ENCODE data around the gene KDM5A.

The KDM5A gene

GRCh38 chr12:271161-271560 lies 118.0 kb downstream of the KDM5A start:
- no CpG with 5 or more reads among the region's 4 CpGs for WGBS (ENCODE audit: extremely low coverage, insufficient coverage, insufficient read length)
- H3K27ac ChIP-seq (ENCODE audit: low read depth, low read length) = no peak overlapping the region
- H3K18ac ChIP-seq (ENCODE audit: low read length) = no peak overlapping the region
- no peak for DNase-seq
- no peaks in the 10 kb centered on the region for H3K79me2 ChIP-seq (ENCODE audit: control insufficient read depth, insufficient read depth, low read length, poor library complexity)
- no peak overlapping the region for H2BK5ac ChIP-seq (ENCODE audit: low read depth, low read length, poor library complexity)
- no peaks in the 10 kb centered on the region for H3K4me1 ChIP-seq (ENCODE audit: control insufficient read depth in 1 of 2, insufficient read depth in 2 of 2, low read length in 2 of 2)
- no peak overlapping the region for H3K9ac ChIP-seq (ENCODE audit: low read length)
- H2AK5ac ChIP-seq (ENCODE audit: low read length) = no peak overlapping the region
- no peak overlapping the region for H4K12ac ChIP-seq (ENCODE audit: low read depth, low read length)
- H3K4me2 ChIP-seq (ENCODE audit: low read length) = no peak overlapping the region
- no peak overlapping the region for H2BK120ac ChIP-seq (ENCODE audit: insufficient read depth, low read length, poor library complexity)
- H3K14ac ChIP-seq (ENCODE audit: low read length) = no peak overlapping the region
- no peak overlapping the region for H4K91ac ChIP-seq (ENCODE audit: low read depth, low read length)
- H2AFZ ChIP-seq (ENCODE audit: insufficient read depth, low read length, poor library complexity) = no peak overlapping the region
- no peak overlapping the region for H4K8ac ChIP-seq (ENCODE audit: low read depth, low read length)
- H3K27me3 ChIP-seq (ENCODE audit: insufficient read depth, low read length) = peaks cover 2% of the 10 kb centered on the region
- no peaks in the 10 kb centered on the region for H3K36me3 ChIP-seq (ENCODE audit: control insufficient read depth in 1 of 2, insufficient read depth in 2 of 2, low read length in 2 of 2)
- H3K9me3 ChIP-seq (ENCODE audit: insufficient read depth, low read depth, low read length) = no peaks in the 10 kb centered on the region
- no peak overlapping the region for H2BK12ac ChIP-seq (ENCODE audit: low read length)
- no peak overlapping the region for H3K4me3 ChIP-seq (ENCODE audit: low read depth, low read length)
- no peaks in the 10 kb centered on the region for H3K79me1 ChIP-seq (ENCODE audit: low read length)
- no peak overlapping the region for H3K23ac ChIP-seq (ENCODE audit: low read length)
- H3K4ac ChIP-seq (ENCODE audit: low read depth, low read length) = no peak overlapping the region

GRCh38 chr12:269191-269590 lies 119.9 kb downstream of the KDM5A start:
- no peak overlapping the region for H2BK120ac ChIP-seq (ENCODE audit: insufficient read depth, low read length, poor library complexity)
- H3K9me3 ChIP-seq (ENCODE audit: insufficient read depth, low read depth, low read length) = no peaks in the 10 kb centered on the region
- H2BK5ac ChIP-seq (ENCODE audit: low read depth, low read length, poor library complexity) = no peak overlapping the region
- no CpG with 5 or more reads among the region's 3 CpGs for WGBS (ENCODE audit: extremely low coverage, insufficient coverage, insufficient read length)
- H3K18ac ChIP-seq (ENCODE audit: low read length) = no peak overlapping the region
- H3K4me1 ChIP-seq (ENCODE audit: control insufficient read depth in 1 of 2, insufficient read depth in 2 of 2, low read length in 2 of 2) = no peaks in the 10 kb centered on the region
- H3K9ac ChIP-seq (ENCODE audit: low read length) = no peak overlapping the region
- H2AK5ac ChIP-seq (ENCODE audit: low read length) = no peak overlapping the region
- H3K79me1 ChIP-seq (ENCODE audit: low read length) = no peaks in the 10 kb centered on the region
- H2BK12ac ChIP-seq (ENCODE audit: low read length) = no peak overlapping the region
- no peak overlapping the region for H2AFZ ChIP-seq (ENCODE audit: insufficient read depth, low read length, poor library complexity)
- no peak overlapping the region for H3K27ac ChIP-seq (ENCODE audit: low read depth, low read length)
- no peak overlapping the region for H3K14ac ChIP-seq (ENCODE audit: low read length)
- no peak overlapping the region for H3K4me3 ChIP-seq (ENCODE audit: low read depth, low read length)
- H4K12ac ChIP-seq (ENCODE audit: low read depth, low read length) = no peak overlapping the region
- H3K4me2 ChIP-seq (ENCODE audit: low read length) = no peak overlapping the region
- H4K91ac ChIP-seq (ENCODE audit: low read depth, low read length) = no peak overlapping the region
- no peak overlapping the region for H3K4ac ChIP-seq (ENCODE audit: low read depth, low read length)
- no peak for DNase-seq
- no peaks in the 10 kb centered on the region for H3K79me2 ChIP-seq (ENCODE audit: control insufficient read depth, insufficient read depth, low read length, poor library complexity)
- no peak overlapping the region for H3K23ac ChIP-seq (ENCODE audit: low read length)
- H4K8ac ChIP-seq (ENCODE audit: low read depth, low read length) = no peak overlapping the region
- H3K27me3 ChIP-seq (ENCODE audit: insufficient read depth, low read length) = peaks cover 2% of the 10 kb centered on the region
- H3K36me3 ChIP-seq (ENCODE audit: control insufficient read depth in 1 of 2, insufficient read depth in 2 of 2, low read length in 2 of 2) = no peaks in the 10 kb centered on the region

GRCh38 chr12:268483-268840 lies 120.7 kb downstream of the KDM5A start:
- Histone ChIP-seq H3K79me2 (ENCODE audit: control insufficient read depth, insufficient read depth, low read length, poor library complexity) (no peaks in the 10 kb centered on the region), H3K27ac (ENCODE audit: low read depth, low read length) (no peak overlapping the region), H3K4me3 (ENCODE audit: low read depth, low read length) (no peak overlapping the region), H3K36me3 (ENCODE audit: control insufficient read depth in 1 of 2, insufficient read depth in 2 of 2, low read length in 2 of 2) (no peaks in the 10 kb centered on the region), H4K8ac (ENCODE audit: low read depth, low read length) (no peak overlapping the region), H2BK12ac (ENCODE audit: low read length) (no peak overlapping the region), H3K9ac (ENCODE audit: low read length) (no peak overlapping the region), H3K4ac (ENCODE audit: low read depth, low read length) (no peak overlapping the region), H4K12ac (ENCODE audit: low read depth, low read length) (no peak overlapping the region), H2AFZ (ENCODE audit: insufficient read depth, low read length, poor library complexity) (no peak overlapping the region), H2BK5ac (ENCODE audit: low read depth, low read length, poor library complexity) (no peak overlapping the region), H2AK5ac (ENCODE audit: low read length) (no peak overlapping the region), H3K4me2 (ENCODE audit: low read length) (no peak overlapping the region), H3K14ac (ENCODE audit: low read length) (no peak overlapping the region), H3K4me1 (ENCODE audit: control insufficient read depth in 1 of 2, insufficient read depth in 2 of 2, low read length in 2 of 2) (peaks cover 0 to 2% of the 10 kb centered on the region in 2 experiments), H3K9me3 (ENCODE audit: insufficient read depth, low read depth, low read length) (no peaks in the 10 kb centered on the region), H4K91ac (ENCODE audit: low read depth, low read length) (no peak overlapping the region), H3K27me3 (ENCODE audit: insufficient read depth, low read length) (peaks cover 2% of the 10 kb centered on the region), H2BK120ac (ENCODE audit: insufficient read depth, low read length, poor library complexity) (no peak overlapping the region), H3K79me1 (ENCODE audit: low read length) (no peaks in the 10 kb centered on the region), H3K23ac (ENCODE audit: low read length) (no peak overlapping the region), H3K18ac (ENCODE audit: low read length) (no peak overlapping the region)
- no CpG with 5 or more reads among the region's 7 CpGs for WGBS (ENCODE audit: extremely low coverage, insufficient coverage, insufficient read length)
- DNase-seq = no peak

- Histone ChIP-seq H3K14ac (ENCODE audit: low read length) (no peak overlapping the region), H3K18ac (ENCODE audit: low read length) (no peak overlapping the region), H2BK12ac (ENCODE audit: low read length) (no peak overlapping the region), H3K27me3 (ENCODE audit: insufficient read depth, low read length) (peaks cover 2% of the 10 kb centered on the region), H4K8ac (ENCODE audit: low read depth, low read length) (no peak overlapping the region), H4K91ac (ENCODE audit: low read depth, low read length) (no peak overlapping the region), H4K12ac (ENCODE audit: low read depth, low read length) (no peak overlapping the region), H2BK5ac (ENCODE audit: low read depth, low read length, poor library complexity) (no peak overlapping the region), H3K9ac (ENCODE audit: low read length) (no peak overlapping the region), H2AFZ (ENCODE audit: insufficient read depth, low read length, poor library complexity) (no peak overlapping the region), H3K4me2 (ENCODE audit: low read length) (no peak overlapping the region), H3K36me3 (ENCODE audit: control insufficient read depth in 1 of 2, insufficient read depth in 2 of 2, low read length in 2 of 2) (no peaks in the 10 kb centered on the region), H2BK120ac (ENCODE audit: insufficient read depth, low read length, poor library complexity) (no peak overlapping the region), H3K4me1 (ENCODE audit: control insufficient read depth in 1 of 2, insufficient read depth in 2 of 2, low read length in 2 of 2) (peaks cover 0 to 4% of the 10 kb centered on the region in 2 experiments), H3K4ac (ENCODE audit: low read depth, low read length) (no peak overlapping the region), H3K9me3 (ENCODE audit: insufficient read depth, low read depth, low read length) (no peaks in the 10 kb centered on the region), H3K23ac (ENCODE audit: low read length) (no peak overlapping the region), H3K79me1 (ENCODE audit: low read length) (no peaks in the 10 kb centered on the region), H3K27ac (ENCODE audit: low read depth, low read length) (no peak overlapping the region), H3K79me2 (ENCODE audit: control insufficient read depth, insufficient read depth, low read length, poor library complexity) (no peaks in the 10 kb centered on the region), H3K4me3 (ENCODE audit: low read depth, low read length) (no peak overlapping the region), H2AK5ac (ENCODE audit: low read length) (no peak overlapping the region)
- no peak for DNase-seq
- no CpG with 5 or more reads among the region's 14 CpGs for WGBS (ENCODE audit: extremely low coverage, insufficient coverage, insufficient read length)
Observed at GRCh38 chr12:267581-268482, 121.3 kb downstream of the KDM5A start.
